ENCODE results near the gene HID1. TPM values are rescaled to one million over a fixed set of nuclear protein-coding genes. Genes with fewer than 3 reads are reported as not detected.

The HID1 gene
- total and polyA plus RNA-seq, 2 donors (not counting 1 experiment from before 2014, with no cell fraction given), result 3.9 to 4.0 TPM

GRCh38 chr17:74920642-74921025, 51.9 kb downstream of the HID1 start:
- Histone ChIP-seq H3K4me3 (ENCODE audit: control extremely low read depth in 1 of 5, extremely low read depth in 1 of 5, insufficient read depth in 1 of 5, low read depth in 2 of 5, low read length in 4 of 5) (no peak overlapping the region), H3K36me3 (replicated peaks in 1 of 2; ENCODE audit: control extremely low read depth in 1 of 2, control insufficient read depth in 1 of 2, extremely low read depth in 1 of 2, insufficient read depth in 2 of 2, low read length in 1 of 2) (no peaks in the 10 kb centered on the region), H3K27ac (ENCODE audit: low read length in 2 of 2) (no peak overlapping the region), H3K27me3 (replicated peaks in 1 of 4; ENCODE audit: control extremely low read depth in 1 of 4, control insufficient read depth in 3 of 4, insufficient read depth in 4 of 4, low read length in 3 of 4) (peaks cover 0 to 74% (median 36%) of the 10 kb centered on the region in 4 experiments), H2AFZ (ENCODE audit: insufficient read depth, low read depth, low read length, poor library complexity, severe bottlenecking) (no peak overlapping the region), H3K4me2 (replicated peaks; ENCODE audit: low read depth, low read length, poor library complexity, severe bottlenecking) (no peak overlapping the region), H3K9me3 (ENCODE audit: control extremely low read depth in 1 of 3, control insufficient read depth in 2 of 3, insufficient read depth in 1 of 3, low read length in 2 of 3) (peaks cover 0 to 16% (median 0%) of the 10 kb centered on the region in 3 donors), H4K20me1 (ENCODE audit: control insufficient read depth, insufficient read depth, low read length, poor library complexity, severe bottlenecking) (no peaks in the 10 kb centered on the region), H3K79me2 (ENCODE audit: control insufficient read depth, insufficient read depth, low read length) (no peaks in the 10 kb centered on the region), H3K9ac (ENCODE audit: low read length) (no peak overlapping the region), H3K4me1 (ENCODE audit: control insufficient read depth in 2 of 2, insufficient read depth in 2 of 2, low read length in 2 of 2) (peaks cover 24 to 25% of the 10 kb centered on the region in 2 donors)
- ATAC-seq (ENCODE audit: low read depth) (no peak), DNase-seq (no peak)
- intact Hi-C loops (cut with micrococcal nuclease), result no loop called here
- no peaks in the 10 kb centered on the region for H3K9me3 Mint-ChIP-seq (ENCODE audit: insufficient read depth)
- peaks cover 51% of the 10 kb centered on the region for H3K27me3 Mint-ChIP-seq
- WGBS (ENCODE audit: insufficient coverage), result 73% methylated on average over 6 of the region's 6 CpGs
- CTCF ChIA-PET, result no interaction called here
- POLR2A ChIA-PET, result no interaction called here
- no peak overlapping the region for H3K4me3 Mint-ChIP-seq
- peaks cover 15% of the 10 kb centered on the region for H3K4me1 Mint-ChIP-seq
- TF ChIP-seq EZH2 (IDR thresholded peaks at IDR 0.05; ENCODE audit: borderline replicate concordance, insufficient read depth, low read depth, low read length, poor library complexity, severe bottlenecking), result no peak
- no peak for TF ChIP-seq CTCF (IDR thresholded peaks at IDR 0.05)
- H3K27ac Mint-ChIP-seq, result no peak overlapping the region

- ATAC-seq (ENCODE audit: low read depth), result no peak
- Mint-ChIP-seq H3K4me3 (no peak overlapping the region), H3K27me3 (peaks cover 47% of the 10 kb centered on the region), H3K9me3 (ENCODE audit: insufficient read depth) (no peaks in the 10 kb centered on the region), H3K4me1 (peaks cover 13% of the 10 kb centered on the region), H3K27ac (no peak overlapping the region)
- Histone ChIP-seq H3K79me2 (ENCODE audit: control insufficient read depth, insufficient read depth, low read length) (no peaks in the 10 kb centered on the region), H3K9me3 (ENCODE audit: control extremely low read depth in 1 of 3, control insufficient read depth in 2 of 3, insufficient read depth in 1 of 3, low read length in 2 of 3) (peaks cover 0 to 16% (median 0%) of the 10 kb centered on the region in 3 donors), H3K9ac (ENCODE audit: low read length) (no peak overlapping the region), H2AFZ (ENCODE audit: insufficient read depth, low read depth, low read length, poor library complexity, severe bottlenecking) (no peak overlapping the region), H3K4me2 (replicated peaks; ENCODE audit: low read depth, low read length, poor library complexity, severe bottlenecking) (peak overlapping the region; percentile 22), H3K27ac (ENCODE audit: low read length in 2 of 2) (no peak overlapping the region), H4K20me1 (ENCODE audit: control insufficient read depth, insufficient read depth, low read length, poor library complexity, severe bottlenecking) (no peaks in the 10 kb centered on the region), H3K4me1 (ENCODE audit: control insufficient read depth in 2 of 2, insufficient read depth in 2 of 2, low read length in 2 of 2) (peaks cover 24 to 25% of the 10 kb centered on the region in 2 donors), H3K4me3 (ENCODE audit: control extremely low read depth in 1 of 5, extremely low read depth in 1 of 5, insufficient read depth in 1 of 5, low read depth in 2 of 5, low read length in 4 of 5) (no peak overlapping the region), H3K36me3 (replicated peaks in 1 of 2; ENCODE audit: control extremely low read depth in 1 of 2, control insufficient read depth in 1 of 2, extremely low read depth in 1 of 2, insufficient read depth in 2 of 2, low read length in 1 of 2) (no peaks in the 10 kb centered on the region), H3K27me3 (replicated peaks in 1 of 4; ENCODE audit: control extremely low read depth in 1 of 4, control insufficient read depth in 3 of 4, insufficient read depth in 4 of 4, low read length in 3 of 4) (peaks cover 0 to 74% (median 35%) of the 10 kb centered on the region in 4 experiments)
- no peak for DNase-seq
- POLR2A ChIA-PET, result no interaction called here
- CTCF ChIA-PET, result no interaction called here
- intact Hi-C loops (cut with micrococcal nuclease), result no loop called here
- 81% methylated on average over 27 of the region's 27 CpGs for WGBS (ENCODE audit: insufficient coverage)
- TF ChIP-seq EZH2 (IDR thresholded peaks at IDR 0.05; ENCODE audit: borderline replicate concordance, insufficient read depth, low read depth, low read length, poor library complexity, severe bottlenecking) (no peak), CTCF (IDR thresholded peaks at IDR 0.05) (no peak)
Observed at GRCh38 chr17:74920306-74920620, 52.3 kb downstream of the HID1 start.

Measured in B cell (primary cell).